HG03064 (cell line): ENCODE measurements around the gene ATP2B3.
"Not testable (repeated sequence)": the region's sequence is repeated elsewhere in the genome, so short reads cannot be mapped to it uniquely, and the experiment has no call there.

ENCODE experiments used
- ATAC-seq: cut with Tn5 transposase; IDR thresholded peaks from one replicate; pipeline ENCODE4 v1.9.1; 2021; ENCODE audit warnings: low read depth; ENCODE audit not compliant: unreplicated experiment

ATP2B3 gene

DNA sequence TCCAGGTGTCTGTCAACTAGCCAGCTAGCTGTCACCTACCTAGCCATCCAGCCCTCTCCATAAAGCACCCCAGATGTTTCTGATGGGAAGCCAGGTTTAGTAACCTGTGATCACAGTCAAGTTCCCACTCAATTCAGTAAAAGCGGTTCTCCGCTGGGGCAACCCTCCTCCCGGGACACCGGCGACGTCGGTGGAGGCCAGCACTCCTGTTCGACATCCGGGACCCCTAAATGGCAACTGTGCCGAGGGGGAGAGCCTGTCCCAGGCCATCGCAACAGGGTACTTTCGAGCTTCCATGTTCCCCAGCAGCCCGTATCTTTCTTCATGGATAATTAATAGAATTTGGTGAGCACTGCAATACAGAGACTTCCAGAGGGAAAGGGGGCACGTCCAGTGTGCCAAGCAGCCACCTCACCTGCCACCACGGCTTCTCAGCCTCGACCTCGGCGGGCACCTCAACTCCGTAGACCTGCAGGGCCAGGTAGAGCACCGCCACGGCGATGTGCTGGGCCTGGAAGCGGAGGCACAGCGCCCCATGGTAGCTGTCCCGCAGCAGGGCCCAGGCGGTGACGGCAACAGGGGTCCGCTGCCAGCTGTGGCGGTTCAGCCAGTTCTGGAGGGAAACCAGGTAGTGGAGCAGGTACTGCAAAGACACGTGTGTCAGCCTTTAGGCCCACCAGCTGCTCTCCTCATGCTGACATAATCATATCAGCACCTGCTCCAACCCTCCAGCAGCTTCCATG is 74.8 kb downstream of the ATP2B3 start:
- ATAC-seq, result no peak

DNA sequence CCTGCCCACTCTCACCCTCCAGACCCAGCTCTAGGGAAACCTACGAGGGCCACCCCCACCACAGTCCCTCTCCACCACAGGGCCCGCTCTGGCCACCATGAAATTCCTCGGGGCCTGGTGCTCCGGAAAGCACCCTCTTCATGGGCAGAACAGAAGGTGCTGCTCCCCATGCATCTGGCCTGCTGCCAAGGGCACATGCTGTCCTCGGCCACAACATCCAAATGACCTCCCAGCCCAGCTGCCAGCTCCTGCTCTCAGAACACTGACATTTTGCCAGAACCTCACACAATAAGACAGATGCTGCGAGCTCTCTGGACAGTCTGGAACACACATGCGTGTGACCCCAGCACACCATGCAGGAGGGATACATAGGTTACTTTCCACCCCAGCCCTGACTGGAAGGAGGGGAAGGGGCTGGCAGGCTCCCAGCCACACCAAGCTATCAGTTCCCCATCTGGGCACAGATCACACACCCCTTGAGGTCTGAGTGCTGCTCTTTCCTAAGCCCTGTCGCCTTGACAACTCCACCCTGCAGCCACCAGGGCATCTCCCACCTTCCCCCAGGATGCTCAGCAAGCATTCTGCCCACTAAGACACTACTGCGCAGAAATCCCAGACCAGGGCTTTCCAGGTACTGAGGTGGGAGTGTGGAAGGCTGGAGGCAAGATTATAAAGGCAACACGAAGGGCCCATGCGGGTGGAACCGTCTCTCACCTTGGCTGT is 75.7 kb downstream of the ATP2B3 start:
- ATAC-seq, result no peak

DNA sequence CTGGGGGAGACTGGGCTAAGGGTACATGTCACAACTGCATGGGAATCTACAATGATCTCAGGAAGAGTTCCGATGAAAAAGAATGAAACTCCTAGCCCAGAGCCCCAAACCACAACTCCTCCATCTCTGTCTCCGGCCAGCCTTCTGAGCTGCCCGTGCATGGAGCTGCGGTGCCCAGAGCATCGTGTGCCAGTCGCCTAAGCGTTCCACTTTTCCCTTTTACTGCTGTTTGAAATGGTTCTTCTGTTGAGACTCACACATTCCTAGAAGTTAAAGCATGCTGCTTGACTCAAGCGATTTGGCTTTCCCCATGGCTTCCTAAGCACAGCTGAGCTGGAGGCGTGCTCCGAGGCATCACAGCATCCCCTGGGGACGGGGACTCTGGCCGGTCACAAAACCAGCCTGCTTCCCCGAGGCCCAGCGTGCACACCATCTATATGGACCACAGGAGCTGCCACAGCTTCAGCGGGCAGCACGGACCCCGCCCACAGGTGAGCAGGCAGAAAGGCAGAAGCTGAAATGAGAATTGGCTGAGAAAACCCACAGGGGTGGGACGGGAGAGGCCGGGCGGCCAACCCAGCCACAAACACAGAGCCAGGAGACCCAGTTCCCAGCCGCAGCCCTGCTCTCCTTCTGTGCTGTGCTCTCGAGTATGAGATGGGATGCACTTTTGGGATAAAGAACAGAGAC is 76.5 kb downstream of the ATP2B3 start:
- no peak for ATAC-seq

DNA sequence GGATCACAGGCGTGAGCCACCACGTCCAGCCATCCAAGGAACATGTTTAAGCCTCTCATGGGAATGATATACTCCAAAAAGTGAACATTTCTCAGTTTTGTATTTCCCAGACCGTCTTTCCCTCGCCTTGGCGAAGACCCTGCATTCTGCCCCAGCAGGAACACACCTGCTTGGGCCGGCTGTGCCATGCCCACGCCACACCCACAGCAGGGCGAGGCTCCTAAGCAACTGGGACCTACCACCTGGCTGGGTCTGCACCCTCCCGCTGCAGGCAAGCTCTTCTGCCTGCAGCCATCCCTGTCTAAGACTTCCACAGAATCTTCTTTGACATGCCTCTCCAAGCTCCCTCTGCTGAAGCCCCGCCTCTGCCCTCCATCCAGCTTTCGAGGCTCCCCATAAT is 77.9 kb downstream of the ATP2B3 start:
- no peak for ATAC-seq

DNA sequence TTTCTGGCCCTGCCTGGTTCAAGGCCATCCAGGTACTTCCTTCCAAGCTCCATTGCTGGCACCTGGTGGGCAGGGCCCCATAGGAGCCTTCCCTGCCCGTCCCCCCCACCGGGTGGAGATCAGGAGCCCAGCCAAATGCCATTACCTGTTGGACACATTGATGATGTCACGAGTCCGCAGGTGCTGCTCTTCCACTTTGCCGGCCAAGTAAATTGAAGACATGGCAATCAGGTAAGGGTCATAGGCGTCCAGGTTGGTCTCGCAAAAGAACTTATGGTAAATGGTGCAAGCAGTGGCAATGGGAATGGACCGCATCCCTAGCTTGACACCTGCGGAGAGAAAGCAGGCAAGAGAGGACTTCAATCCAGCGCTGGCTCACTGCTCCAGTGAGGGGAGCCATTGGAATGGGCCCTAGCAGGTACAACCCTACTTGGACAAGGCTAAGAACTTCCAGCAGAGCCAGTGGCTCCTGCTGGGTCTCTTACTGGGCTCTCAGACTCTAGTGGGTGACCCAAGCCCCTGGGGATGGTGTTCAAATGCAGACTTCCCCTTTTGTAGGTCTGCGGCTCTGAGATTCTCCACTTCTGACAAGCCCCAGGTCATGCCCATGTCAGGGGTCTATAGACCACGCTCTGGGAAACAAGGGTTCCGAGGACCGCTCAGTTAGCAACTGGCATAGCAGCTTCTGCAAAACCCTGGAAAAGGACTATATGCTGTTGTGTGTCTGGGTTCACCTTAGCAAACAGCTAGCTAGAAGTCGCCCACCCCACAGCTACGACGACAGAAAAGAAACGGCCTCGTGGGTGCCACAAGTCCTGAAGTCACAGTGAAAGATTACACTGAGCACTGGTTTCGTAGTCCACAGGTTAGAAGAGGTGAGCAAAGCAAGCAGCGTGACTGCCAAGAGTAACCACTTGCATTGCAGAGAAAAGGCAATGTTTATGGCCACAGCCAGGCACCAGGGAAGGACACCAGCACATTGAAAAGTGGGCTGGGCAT is 78.7 kb downstream of the ATP2B3 start:
- ATAC-seq, result no peak

DNA sequence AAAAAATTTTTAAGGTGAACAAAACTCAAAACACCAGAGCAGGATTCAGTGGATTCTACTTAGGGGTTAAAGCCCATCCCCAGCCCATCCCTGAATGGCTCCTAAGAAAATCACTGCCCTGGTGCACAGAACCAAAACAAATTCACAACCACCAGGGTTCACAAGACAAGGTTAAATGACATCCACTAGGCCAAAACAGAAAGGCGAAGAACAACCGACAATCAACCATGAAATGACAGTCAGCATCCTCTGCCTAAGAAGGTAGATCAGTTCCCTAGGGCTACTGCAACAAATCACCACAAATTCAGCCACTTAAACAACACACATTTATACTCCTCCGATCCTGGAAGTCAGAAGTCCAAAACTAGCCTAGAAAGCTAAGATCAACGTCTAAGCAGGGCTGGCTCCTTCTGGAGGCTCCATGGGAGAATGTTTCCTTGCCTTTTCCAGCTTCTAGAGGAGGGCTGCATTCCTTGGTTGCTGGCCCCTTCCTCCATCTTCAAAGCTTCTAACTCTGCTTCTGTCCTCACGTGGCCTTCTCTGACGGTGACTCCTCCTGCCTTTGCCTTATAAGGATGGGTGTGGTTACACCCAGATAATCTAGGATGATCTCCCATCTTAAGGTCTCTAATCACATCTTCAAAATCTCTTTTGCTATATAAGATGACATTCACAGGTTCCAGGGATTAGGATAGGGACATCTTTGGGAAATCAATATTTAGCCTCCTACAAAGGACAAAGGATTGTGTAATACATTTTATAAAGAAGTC is 79.7 kb downstream of the ATP2B3 start:
- ATAC-seq, result no peak

DNA sequence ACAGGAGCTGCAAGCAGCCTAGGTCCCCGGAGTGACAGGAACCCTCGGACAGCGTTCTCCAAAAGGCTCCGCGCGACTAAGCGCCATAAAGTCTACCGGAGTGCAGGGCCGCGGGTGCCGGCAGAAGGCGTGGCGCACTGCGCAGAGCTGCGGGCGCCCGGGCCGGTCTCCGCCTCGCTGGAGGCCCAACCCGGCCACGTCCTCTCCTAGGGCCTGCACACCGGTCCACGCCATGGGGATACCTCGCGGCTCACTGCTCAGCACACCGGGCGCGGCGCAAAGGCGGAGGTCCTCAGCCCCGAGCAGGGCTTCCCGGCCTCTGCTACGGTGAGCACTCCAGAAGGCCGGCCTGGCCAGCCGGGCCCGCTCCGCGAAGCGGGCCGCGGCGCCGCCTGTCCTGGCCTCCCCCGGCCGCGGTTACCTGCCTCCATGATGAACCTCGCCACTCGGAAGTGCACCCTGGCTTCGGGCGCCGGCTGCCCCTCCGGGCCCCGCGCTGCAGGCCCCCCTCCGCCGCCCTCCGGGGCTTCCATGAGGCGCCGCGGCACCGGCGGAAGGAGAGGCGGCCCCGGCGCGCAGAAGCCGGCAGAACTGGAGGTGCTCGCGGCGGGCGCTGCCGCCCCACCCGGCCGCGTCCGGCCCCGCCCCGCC is 81.2 kb downstream of the ATP2B3 start, which contains the start of gene CCNQ:
Gene CCNQ (minus strand): TSS at position 599 of the 651 bp plus-strand sequence. CDS start 66 bp downstream, at position 533.
- ATAC-seq, result peak; percentile 47

DNA sequence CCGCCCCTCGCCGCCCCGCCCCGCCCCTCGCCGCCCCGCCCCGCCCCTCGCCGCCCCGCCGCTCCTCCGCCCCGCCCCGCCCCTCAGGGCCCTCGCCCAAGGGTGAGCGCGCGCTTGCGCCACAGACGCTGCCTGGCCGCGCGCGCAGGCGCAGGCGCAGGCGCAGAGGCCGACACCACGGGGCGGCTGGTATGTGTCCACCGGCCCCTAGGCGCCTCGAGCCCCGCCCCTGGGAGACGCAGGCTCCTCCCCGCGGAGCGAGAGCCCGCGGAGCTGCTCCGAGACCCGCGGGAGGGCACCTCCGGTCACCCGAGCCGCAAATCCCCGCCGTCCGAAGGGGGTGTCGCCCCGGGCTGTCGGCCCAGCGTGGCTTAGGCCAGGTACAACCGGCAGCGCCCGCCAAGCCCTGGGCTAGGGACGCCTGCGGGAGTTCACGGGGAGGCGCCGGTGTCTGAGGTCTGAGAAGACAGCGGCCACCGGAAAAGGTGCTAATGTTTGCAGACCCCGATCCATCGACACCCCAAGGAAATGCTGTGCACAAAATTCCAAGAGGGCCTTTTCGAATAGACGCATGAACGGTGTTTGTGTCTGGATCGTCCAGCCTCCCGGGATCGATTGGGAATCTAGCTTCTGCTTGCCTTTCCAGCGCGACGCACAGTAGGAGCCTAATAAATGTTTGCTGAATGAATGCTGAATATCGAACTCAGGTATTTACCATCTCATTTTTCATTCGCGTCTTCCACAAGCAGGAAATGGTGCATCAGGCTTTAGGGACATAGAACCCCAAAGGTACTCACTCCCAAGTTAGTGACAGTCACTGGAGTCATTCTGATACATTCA is 82.0 kb downstream of the ATP2B3 start:
- ATAC-seq, result peak; percentile 71

DNA sequence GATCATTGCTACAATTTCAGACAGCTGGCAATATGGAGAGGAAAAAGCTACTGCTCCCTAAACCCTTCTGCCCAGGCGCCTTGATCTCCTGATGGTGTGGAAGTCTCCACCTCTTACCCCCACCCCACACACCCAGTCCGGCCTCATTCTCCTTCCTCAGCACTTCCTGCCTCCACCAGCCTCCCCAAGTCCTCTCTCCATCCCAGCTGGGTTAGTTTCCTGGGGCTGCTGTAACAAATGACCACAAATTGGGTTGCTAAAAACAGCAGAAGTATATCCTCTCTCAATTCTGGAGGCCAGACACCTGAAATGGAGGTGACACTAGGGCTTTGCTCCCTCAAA is 82.6 kb downstream of the ATP2B3 start:
- no peak for ATAC-seq

DNA sequence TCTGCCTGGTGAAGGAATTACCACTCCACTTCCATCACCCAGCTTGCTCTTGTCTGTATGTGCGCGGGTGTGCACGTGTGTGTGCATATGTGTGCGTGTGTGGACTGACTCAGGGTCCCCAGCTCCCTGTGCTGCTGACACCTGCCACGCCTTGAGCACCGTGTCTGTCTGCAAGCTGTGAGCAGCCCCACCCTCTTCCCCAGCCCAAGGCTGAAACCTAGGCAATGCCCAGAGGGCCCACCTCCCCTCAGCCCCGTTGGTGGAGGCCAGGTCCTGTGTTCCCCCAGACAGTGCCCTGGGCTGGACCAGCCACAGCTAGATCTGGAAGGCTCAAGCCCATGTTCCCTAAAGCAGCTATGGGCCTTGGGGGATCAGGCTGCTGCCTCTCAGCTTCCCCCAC is 83.5 kb downstream of the ATP2B3 start:
- no peak for ATAC-seq

DNA sequence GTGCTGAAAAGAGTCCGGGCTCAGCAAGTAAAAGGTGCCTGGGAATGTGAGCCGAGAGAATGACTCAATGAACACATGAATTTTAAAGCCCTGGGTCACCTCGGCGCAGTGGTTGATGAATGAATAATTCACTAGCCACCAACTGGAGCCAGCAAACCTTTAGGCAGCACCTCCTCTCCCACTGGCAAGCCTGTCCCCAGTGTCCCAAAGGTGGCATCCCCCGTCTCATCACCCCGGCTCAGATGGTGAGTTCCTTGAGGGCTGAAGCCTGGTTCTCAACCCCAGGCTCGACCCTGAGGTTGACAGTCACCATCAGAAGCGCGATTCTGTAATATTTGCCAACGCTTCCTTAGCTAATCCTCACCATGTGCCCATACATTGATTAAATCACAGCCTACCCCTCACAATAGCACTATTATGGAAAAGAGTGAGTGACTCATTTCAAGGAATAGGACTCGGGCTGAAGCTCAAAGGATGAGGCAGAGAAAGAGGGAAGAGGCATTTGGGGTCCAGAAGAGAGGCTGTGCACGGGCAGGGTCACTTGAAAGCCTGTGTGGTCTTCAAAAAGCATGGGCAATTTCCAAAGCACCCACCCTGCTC is 84.2 kb downstream of the ATP2B3 start:
- ATAC-seq, result no peak

DNA sequence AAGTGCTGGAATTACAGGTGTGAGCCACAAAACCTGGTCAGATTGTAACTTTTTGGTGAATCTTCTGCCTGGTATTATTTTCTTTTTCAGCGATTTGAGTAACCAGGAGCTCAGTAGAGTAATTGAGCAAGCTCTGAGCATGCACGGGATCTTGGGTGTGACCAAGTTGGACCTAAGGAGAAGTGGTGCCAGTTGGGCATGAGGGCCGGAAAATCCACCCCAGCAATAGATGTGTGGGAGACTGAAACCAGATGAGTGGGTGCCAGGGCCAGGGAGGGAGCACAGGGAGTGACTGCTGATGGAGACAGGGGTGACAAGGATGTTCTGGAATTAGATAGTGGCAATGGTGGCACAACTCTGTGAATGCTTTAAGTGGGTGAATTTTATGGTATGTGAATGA is 85.2 kb downstream of the ATP2B3 start:
- ATAC-seq, result no peak

DNA sequence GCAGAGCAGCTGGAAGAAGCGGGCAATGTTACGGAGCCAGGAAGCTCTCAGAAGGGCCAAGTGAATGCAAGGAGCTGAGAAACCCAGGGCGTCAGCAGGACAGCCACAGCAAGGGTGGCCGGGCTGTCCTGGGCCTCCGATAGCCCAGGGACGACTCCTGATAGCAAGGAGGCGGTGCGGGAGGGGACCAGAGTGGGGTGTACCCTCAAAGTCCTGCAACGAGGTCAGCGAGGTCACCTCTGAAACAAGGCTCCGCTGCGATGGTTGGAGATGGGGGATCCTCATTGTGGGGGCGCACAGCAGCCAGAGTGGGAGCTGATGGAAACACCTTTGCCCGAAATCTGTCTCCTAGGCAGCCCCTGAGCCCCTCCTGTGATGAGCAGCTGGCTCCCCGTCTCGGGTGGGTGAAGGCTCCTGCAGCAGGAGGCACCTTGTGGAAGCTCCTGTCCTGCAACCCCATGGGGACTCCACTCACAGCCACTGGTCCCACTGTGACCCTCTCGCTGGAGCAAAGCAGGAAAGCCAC is 85.8 kb downstream of the ATP2B3 start:
- no peak for ATAC-seq

DNA sequence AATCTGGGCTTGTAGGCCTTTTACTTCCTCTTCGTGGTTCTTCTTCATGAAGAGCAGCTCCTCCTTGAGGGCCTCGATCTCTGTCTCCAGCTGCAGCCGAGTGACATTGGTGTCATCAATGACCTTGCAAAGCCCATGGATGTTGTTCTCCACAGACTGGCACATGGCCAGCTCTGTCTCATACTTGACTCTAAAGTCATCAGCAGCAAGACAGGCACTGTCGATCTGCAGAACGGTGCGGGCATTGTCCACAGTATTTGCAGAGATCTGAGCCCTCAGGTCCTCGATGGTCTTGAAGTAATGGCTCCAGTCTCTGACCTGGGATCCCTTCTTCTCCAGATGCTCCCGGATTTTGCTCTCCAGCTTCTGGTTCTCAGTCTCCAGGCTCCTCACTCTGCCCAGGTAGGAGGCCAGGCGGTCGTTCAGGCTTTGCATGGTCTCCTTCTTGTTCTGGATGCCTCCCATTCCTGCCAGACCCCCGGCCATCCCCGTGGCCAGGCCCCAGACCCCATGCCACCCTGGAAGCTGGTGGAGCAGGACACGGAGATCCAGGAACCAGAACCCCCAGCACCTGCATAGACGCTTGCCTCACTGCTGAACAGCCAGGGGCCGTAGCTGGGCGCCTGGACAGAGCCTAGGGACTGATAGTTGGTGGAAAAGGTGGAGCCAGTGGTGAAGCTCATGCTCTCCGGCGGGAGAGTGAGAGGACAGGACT is 87.4 kb downstream of the ATP2B3 start:
- not testable (repeated sequence) for ATAC-seq

DNA sequence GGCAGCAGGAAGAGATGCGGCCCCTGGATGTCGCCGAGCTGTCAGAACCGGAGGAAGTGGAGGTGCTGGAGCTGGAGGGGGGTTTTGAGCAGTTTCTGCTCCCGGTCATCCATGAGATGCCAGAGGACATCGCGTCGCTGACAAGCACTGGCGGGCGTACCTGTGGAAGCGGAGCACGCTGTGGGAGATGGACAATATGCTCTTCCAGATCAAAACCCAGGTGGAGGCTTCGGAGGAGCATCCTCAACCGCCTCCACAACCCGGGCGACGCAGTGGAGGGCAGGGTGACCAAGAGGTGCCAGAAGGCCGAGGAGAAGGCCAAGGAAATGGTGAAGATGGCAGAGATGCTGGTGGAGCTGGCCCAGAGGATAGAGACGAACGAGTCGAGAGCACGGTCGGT is 89.1 kb downstream of the ATP2B3 start:
- ATAC-seq, result no peak

DNA sequence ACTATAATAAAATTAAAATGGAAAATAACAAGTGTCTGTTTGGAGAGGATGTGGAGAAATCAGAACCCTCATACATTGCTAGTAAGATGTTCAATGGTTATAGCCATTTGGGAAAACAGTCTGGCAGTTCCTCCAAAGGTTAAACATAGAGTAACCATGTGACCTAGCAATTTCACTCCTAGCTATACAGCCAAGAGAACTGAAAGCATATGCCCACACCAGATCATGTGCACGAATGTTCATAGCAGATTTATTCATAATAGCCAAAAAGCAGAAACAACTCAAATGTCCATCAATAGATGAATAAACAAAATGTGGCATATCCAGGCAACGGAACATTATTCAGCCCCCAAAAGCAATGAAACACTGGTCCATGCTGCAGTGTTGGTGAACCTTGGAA is 90.9 kb downstream of the ATP2B3 start:
- no peak for ATAC-seq

DNA sequence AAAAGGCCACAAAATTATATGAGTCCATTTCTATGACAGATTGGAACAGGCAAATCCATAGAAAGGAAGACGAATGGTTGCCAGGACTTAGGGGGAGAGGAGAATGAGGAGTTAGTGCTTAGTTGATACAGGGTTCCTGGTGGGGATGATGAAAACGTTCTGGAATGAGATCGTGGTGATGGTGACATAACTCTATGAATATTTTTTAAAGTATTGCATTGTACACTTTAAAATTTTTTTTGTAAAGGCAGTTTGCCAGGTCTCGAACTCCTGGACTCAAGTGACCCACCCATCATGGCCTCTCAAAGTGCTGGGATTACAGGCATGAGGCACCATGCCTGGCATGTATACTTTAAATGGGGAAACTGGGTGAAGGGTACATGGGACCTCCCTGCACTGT is 91.4 kb downstream of the ATP2B3 start:
- ATAC-seq, result no peak
